ENCODE measurements around the gene C16orf92.

- TF ChIP-seq GATA2 (IDR thresholded peaks at IDR 0.05; ENCODE audit: low read depth, low read length) (no peak), GATA3 (IDR thresholded peaks at IDR 0.05; ENCODE audit: low read depth, low read length) (no peak)
These were observed 28.9 kb upstream of the C16orf92 start for GRCh38 chr16:29993903-29994599.

Data from SH-SY5Y (cell line).